ENCODE results near the gene LIN28B. TPM values are rescaled to one million over a fixed set of nuclear protein-coding genes. Genes with fewer than 3 reads are reported as not detected.

Gene LIN28B
- total and polyA plus RNA-seq, 2 of the 4 experiments (the other 2 are of a cell fraction), result not detected

DNA sequence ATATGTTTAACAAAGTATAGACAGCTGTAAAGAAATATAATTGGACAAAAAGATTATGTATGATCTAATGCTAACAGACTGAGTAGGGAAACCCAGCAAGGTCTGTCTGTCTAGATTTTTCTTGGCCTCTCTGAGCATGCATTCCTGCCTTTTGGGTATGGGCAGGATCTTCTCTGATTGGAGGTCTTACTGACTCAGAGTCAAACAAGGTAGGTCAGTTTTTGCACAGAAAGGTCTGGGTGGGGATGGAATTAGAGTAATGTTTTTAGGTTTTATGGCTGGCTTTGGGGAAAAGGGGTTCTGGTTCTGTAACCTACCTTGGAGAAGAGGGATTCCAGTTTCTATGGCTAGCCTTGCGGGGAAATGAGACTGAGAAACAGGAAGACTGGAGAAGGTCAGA is 65.5 kb downstream of the LIN28B start:
- Histone ChIP-seq H2BK20ac (ENCODE audit: low read depth, low read length) (no peak overlapping the region), H3K9me1 (ENCODE audit: insufficient read depth, low read length) (no peaks in the 10 kb centered on the region), H3K9ac (ENCODE audit: low read depth, low read length) (no peak overlapping the region), H2AK5ac (ENCODE audit: low read depth, low read length) (no peak overlapping the region), H2BK5ac (ENCODE audit: low read depth, low read length, poor library complexity, severe bottlenecking) (no peak overlapping the region), H4K8ac (ENCODE audit: low read depth in 2 of 2, low read length in 2 of 2) (no peak overlapping the region), H2AK9ac (replicated peaks; ENCODE audit: low read depth, low read length, poor library complexity) (no peak overlapping the region), H4K91ac (ENCODE audit: insufficient read depth, low read depth, low read length) (no peak overlapping the region), H3K18ac (ENCODE audit: low read depth, low read length) (no peak overlapping the region), H3K27me3 (ENCODE audit: control insufficient read depth, insufficient read depth, low read length) (no peaks in the 10 kb centered on the region; the same call in 1 of the 2 replicates), H2AFZ (replicated peaks; ENCODE audit: low read length, poor library complexity) (no peak overlapping the region), H3K14ac (replicated peaks; ENCODE audit: low read depth, low read length) (no peak overlapping the region), H3K27ac (ENCODE audit: insufficient read depth, low read length) (no peak overlapping the region), H2BK15ac (ENCODE audit: low read depth, low read length) (no peak overlapping the region), H3K23ac (ENCODE audit: low read depth, low read length) (no peak overlapping the region), H4K20me1 (ENCODE audit: insufficient read depth, low read length) (no peaks in the 10 kb centered on the region), H2BK120ac (ENCODE audit: low read depth, low read length) (no peak overlapping the region), H4K5ac (ENCODE audit: low read depth, low read length) (no peak overlapping the region), H3K9me3 (ENCODE audit: control insufficient read depth, insufficient read depth, low read length) (no peaks in the 10 kb centered on the region), H3K4ac (ENCODE audit: low read depth, low read length) (no peak overlapping the region), H3K79me1 (ENCODE audit: low read depth in 1 of 2, low read length in 2 of 2) (no peaks in the 10 kb centered on the region), H3K56ac (ENCODE audit: extremely low read depth, insufficient read depth, low read length) (no peak overlapping the region), H3K4me3 (ENCODE audit: insufficient read depth, low read depth, low read length) (no peak overlapping the region), H3K4me2 (ENCODE audit: low read depth, low read length) (no peak overlapping the region), H3K36me3 (ENCODE audit: control insufficient read depth, insufficient read depth, low read length) (no peaks in the 10 kb centered on the region), H3K4me1 (ENCODE audit: control insufficient read depth, insufficient read depth, low read length) (no peaks in the 10 kb centered on the region)
- no peak for ATAC-seq (ENCODE audit: low read depth)
- ChIA-PET POLR2A (ENCODE audit: unreplicated experiment) (no interaction called here), CTCF (interaction anchor here (0.5 kb wide), 1 partner anchor 373 kb away, joined by 3 read pairs; no protein-coding TSS in a partner anchor)
- DNase-seq, result no peak
- dilution Hi-C loops (cut with HindIII; ENCODE audit: low sequenced_read_pairs, unreplicated experiment), result no loop called here
- TF ChIP-seq, protein P1, sequence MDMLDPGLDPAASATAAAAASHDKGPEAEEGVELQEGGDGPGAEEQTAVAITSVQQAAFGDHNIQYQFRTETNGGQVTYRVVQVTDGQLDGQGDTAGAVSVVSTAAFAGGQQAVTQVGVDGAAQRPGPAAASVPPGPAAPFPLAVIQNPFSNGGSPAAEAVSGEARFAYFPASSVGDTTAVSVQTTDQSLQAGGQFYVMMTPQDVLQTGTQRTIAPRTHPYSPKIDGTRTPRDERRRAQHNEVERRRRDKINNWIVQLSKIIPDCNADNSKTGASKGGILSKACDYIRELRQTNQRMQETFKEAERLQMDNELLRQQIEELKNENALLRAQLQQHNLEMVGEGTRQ (IDR thresholded peaks at IDR 0.05; ENCODE audit: low read depth, low read length), result no peak
- TF ChIP-seq POLR2A (IDR thresholded peaks at IDR 0.05; ENCODE audit: low read depth, low read length) (no peak), NFE2L2 (IDR thresholded peaks at IDR 0.05; ENCODE audit: low read depth, low read length) (no peak), SMC3 (IDR thresholded peaks at IDR 0.05; ENCODE audit: low read depth, low read length) (no peak), MAFK (IDR thresholded peaks at IDR 0.05; ENCODE audit: low read depth, low read length) (no peak), MAZ (IDR thresholded peaks at IDR 0.05; ENCODE audit: borderline replicate concordance, low read depth, low read length) (no peak), RCOR1 (IDR thresholded peaks at IDR 0.05; ENCODE audit: insufficient replicate concordance, low read length) (no peak), MXI1 (IDR thresholded peaks at IDR 0.05; ENCODE audit: borderline replicate concordance, low read depth, low read length) (no peak), FOS (IDR thresholded peaks at IDR 0.05; ENCODE audit: low read depth, low read length) (no peak)
- TF ChIP-seq, protein P2, sequence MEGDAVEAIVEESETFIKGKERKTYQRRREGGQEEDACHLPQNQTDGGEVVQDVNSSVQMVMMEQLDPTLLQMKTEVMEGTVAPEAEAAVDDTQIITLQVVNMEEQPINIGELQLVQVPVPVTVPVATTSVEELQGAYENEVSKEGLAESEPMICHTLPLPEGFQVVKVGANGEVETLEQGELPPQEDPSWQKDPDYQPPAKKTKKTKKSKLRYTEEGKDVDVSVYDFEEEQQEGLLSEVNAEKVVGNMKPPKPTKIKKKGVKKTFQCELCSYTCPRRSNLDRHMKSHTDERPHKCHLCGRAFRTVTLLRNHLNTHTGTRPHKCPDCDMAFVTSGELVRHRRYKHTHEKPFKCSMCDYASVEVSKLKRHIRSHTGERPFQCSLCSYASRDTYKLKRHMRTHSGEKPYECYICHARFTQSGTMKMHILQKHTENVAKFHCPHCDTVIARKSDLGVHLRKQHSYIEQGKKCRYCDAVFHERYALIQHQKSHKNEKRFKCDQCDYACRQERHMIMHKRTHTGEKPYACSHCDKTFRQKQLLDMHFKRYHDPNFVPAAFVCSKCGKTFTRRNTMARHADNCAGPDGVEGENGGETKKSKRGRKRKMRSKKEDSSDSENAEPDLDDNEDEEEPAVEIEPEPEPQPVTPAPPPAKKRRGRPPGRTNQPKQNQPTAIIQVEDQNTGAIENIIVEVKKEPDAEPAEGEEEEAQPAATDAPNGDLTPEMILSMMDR (conservative IDR thresholded peaks at IDR 0.05; ENCODE audit: low read depth, low read length), result no peak
- no CpG with 5 or more reads among the region's 1 CpG for WGBS, 2 experiments (ENCODE audit: extremely low coverage in 2 of 2, insufficient read length in 1 of 2)
- intact Hi-C loops (cut with micrococcal nuclease), result no loop called here
- no TSS peak for BruUV-seq (replicated peaks)
- in situ Hi-C loops (cut with MboI; ENCODE audit: low sequenced_read_pairs), result no loop called here
